ENCODE results near the gene RBCK1.
A peak's percentile ranks its signal among the peaks of the same experiment; 100 is the strongest.
"Not testable (repeated sequence)": the region's sequence is repeated elsewhere in the genome, so short reads cannot be mapped to it uniquely, and the experiment has no call there.

RBCK1 gene

DNA sequence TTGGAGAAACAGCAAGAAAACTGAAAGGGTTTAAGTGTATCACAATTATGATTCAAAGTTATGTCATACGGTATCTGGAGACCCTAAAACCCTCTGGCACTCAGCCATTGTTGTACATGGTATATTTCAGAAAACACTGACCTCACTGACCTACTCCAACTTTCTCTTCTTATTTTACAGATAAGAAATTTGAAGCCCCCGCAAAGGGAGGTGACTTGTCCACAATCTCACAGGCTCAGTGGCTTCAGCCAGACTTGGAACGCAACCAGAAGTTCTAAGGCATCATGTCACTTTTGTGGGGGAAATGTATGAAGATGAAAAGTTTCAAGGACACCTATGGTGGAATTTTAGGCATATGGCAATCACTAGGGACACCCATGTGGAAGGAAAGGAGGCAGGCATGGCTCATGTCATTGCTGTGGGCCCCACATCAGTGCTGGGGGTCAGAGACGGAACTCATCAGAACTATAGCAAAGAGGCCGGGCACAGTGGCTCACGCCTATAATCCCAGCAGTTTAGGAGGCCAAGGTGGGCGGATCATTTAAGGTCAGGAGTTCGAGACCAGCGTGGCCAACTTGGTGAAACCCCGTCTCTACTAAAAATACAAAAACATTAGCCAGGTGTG is 32.7 kb upstream of the RBCK1 start:
- no peak for DNase-seq (ENCODE audit: low read depth in 1 of 2, low spot score in 1 of 2)

DNA sequence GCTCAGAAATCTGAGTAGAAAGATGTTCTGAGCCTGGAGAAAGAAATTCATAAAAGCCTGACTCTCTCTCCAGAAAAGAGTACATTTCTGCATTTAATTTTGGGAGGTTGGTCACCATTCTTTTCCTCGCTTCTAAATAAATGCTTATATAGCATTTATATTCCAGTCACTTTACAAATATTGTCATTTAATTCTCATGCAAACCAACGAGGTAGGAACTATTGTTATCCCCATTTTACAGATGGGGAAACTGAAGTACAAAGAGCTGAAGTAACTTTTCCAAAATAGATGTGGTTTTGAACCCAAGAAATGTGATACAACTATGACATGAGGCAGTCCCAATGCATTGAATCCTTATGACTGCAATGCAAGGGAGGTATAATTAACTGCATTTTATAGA is 32.0 kb upstream of the RBCK1 start:
- no peak for DNase-seq (ENCODE audit: low read depth in 1 of 2, low spot score in 1 of 2)

- DNase-seq (ENCODE audit: low read depth in 1 of 2, low spot score in 1 of 2): no peak
These were observed 31.3 kb upstream of the RBCK1 start for GRCh38 chr20:376750-377149.

GRCh38 chr20:377578-377977 is 30.5 kb upstream of the RBCK1 start:
- not testable (repeated sequence) for DNase-seq (ENCODE audit: low read depth in 1 of 2, low spot score in 1 of 2)

DNA sequence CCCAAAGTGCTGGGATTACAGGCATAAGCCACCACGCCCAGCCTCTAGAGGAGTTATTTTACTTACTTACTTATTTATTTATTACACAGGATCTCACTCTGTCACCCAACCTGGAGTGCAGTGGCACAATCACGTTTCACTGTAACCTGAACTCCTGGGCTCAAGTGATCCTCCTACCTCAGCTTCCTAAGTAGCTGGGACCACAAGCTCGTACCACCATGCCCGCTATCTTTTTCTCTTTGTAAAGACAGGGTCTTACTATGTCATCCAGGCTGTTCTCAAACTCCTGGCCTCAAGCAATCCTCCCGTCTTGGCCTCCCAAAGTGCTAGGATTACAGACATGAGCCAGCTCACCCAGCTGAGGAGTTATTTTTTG is 29.1 kb upstream of the RBCK1 start:
- no peak for DNase-seq (ENCODE audit: low read depth in 1 of 2, low spot score in 1 of 2)

DNA sequence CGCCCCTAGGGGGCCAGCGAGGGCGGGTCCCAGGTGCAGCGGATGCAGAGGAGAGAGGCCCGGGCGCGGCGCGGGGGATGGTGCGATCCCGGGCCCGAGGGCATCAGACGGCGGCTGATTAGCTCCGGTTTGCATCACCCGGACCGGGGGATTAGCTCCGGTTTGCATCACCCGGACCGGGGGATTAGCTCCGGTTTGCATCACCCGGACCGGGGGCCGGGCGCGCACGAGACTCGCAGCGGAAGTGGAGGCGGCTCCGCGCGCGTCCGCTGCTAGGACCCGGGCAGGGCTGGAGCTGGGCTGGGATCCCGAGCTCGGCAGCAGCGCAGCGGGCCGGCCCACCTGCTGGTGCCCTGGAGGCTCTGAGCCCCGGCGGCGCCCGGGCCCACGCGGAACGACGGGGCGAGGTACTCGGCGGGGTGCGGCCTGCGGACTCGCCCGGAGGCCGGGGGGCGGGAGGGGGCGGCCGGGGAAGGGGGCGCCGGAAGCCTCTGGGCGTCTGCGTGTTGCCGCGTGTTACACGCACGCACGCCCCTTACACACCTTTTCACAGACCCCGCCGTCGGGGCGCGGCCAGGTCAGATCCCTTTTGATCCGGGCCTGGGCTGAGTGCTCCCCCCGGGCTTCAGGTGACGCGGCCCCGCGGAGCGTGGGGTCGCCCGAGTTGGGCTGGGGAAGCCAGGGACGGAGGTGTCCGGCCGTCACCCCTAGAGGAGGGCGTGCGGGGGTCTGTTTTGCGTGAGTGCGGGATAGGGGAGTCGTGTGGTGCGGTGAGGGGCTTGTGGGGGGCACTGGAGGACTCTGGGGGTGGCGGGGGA is 27.1 kb upstream of the RBCK1 start:
- DNase-seq (ENCODE audit: low read depth in 1 of 2, low spot score in 1 of 2): peak; percentile 52 to 66

GRCh38 chr20:381581-382290 is 26.4 kb upstream of the RBCK1 start:
- peak; percentile 36 to 47 for DNase-seq (ENCODE audit: low read depth in 1 of 2, low spot score in 1 of 2)

- no peak for DNase-seq (ENCODE audit: low read depth in 1 of 2, low spot score in 1 of 2)
These were observed 25.6 kb upstream of the RBCK1 start for GRCh38 chr20:382291-383115.

GRCh38 chr20:383889-384288 is 24.2 kb upstream of the RBCK1 start:
- DNase-seq (ENCODE audit: low read depth in 1 of 2, low spot score in 1 of 2): no peak

- DNase-seq (ENCODE audit: low read depth in 1 of 2, low spot score in 1 of 2): no peak
These were observed 23.4 kb upstream of the RBCK1 start for GRCh38 chr20:384723-385122.

DNA sequence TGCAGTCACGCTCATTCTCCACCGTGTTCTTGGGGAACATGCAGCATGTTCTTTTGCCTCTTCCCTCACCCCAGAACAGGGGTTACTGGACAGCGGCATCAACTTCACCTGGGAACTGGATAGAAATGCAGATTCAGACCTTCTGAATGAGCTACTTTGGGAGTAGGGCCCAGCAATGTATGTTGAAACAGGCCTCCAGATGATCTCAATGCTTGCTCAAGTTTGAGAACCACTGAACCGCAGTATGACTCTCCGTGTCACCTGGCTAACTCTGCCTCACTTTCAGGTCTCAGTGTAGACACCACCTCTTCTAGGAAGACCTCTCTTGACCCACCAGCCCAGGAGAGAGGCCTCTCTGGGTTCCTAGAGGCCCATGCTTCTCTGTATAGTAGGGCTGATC is 22.7 kb upstream of the RBCK1 start:
- no peak for DNase-seq (ENCODE audit: low read depth in 1 of 2, low spot score in 1 of 2)

DNA sequence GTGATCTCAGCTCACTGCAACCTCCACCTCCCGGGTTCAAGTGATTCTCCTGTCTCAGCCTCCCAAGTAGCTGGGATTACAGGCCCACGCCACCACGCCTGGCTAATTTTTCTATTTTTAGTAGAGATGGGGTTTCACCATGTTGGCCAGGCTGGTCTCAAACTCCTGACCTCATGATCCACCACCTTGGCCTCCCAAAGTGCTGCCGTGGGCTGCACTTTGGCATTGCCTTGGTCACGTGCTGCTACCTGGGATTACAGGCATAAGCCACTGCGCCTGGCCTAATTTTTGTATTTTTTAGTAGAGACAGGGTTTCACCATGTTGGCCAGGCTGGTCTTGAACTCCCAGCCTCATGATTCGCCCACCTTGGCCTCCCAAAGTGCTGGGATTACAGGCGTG is 21.5 kb upstream of the RBCK1 start:
- DNase-seq (ENCODE audit: low read depth in 1 of 2, low spot score in 1 of 2): not testable (repeated sequence)

- no peak for DNase-seq (ENCODE audit: low read depth in 1 of 2, low spot score in 1 of 2)
These were observed 20.6 kb upstream of the RBCK1 start for GRCh38 chr20:387520-387919.

DNA sequence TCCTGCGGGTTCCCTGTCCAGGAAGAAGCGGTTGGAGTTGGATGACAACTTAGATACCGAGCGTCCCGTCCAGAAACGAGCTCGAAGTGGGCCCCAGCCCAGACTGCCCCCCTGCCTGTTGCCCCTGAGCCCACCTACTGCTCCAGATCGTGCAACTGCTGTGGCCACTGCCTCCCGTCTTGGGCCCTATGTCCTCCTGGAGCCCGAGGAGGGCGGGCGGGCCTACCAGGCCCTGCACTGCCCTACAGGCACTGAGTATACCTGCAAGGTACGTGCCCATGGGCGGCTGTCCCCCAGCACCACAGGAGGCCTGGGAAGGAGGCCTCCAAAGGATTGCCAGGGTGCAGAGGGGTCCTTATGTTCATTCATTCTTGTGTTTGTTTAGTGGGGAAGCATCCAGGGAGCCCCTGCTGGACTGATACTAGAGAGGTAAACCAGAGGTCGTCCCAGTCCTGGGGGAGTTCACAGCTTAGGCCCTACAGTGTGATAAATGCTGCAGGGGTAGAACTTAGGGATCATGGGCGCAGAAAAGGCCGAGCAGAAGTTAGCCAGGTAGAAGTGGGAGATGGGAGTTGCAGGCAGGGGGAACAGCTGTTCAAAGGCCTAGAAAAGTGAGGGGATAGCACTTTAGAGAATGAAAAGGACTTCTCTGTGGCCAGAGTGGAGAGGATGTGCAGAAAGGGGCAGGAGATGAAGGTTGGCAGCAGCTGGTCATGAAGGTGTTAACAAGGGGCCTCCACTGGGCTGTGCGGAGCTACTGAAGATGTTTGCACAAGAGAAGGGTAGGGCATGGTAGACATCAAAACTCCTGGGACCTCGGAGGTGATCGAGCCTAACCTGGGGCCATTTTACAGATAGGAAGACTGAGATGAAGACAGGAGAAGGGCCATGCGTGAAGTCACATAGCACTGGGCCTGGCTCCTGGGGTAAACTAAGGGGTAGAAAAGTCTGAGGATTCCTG is 19.8 kb upstream of the RBCK1 start:
- DNase-seq (ENCODE audit: low read depth in 1 of 2, low spot score in 1 of 2): no peak

- no peak for DNase-seq (ENCODE audit: low read depth in 1 of 2, low spot score in 1 of 2)
These were observed 18.9 kb upstream of the RBCK1 start for GRCh38 chr20:389220-389619.

DNA sequence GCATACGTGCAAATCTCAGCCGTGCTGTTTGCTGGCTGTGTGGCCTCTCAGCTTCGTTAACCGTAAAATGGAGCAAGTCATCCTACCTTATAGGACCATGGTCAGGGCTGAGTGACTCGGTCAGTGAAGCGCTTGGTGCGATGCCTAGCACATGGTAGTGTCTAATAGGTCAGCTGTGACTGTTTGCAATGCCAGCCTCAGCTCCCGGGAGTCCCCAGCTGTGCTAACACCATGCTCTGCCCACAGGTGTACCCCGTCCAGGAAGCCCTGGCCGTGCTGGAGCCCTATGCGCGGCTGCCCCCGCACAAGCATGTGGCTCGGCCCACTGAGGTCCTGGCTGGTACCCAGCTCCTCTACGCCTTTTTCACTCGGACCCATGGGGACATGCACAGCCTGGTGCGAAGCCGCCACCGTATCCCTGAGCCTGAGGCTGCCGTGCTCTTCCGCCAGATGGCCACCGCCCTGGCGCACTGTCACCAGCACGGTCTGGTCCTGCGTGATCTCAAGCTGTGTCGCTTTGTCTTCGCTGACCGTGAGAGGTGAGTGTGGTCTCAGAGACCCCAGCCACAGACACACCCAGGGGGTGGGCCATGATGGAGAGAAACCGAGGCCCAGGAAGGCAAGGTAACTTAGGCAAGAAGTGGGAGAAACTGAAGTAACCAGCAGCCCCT is 16.9 kb upstream of the RBCK1 start:
- DNase-seq (ENCODE audit: low read depth in 1 of 2, low spot score in 1 of 2): no peak

GRCh38 chr20:393296-393695 is 14.8 kb upstream of the RBCK1 start:
- not testable (repeated sequence) for DNase-seq (ENCODE audit: low read depth in 1 of 2, low spot score in 1 of 2)

DNA sequence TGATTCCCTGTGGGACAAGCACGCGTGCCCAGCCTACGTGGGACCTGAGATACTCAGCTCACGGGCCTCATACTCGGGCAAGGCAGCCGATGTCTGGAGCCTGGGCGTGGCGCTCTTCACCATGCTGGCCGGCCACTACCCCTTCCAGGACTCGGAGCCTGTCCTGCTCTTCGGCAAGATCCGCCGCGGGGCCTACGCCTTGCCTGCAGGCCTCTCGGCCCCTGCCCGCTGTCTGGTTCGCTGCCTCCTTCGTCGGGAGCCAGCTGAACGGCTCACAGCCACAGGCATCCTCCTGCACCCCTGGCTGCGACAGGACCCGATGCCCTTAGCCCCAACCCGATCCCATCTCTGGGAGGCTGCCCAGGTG is 11.9 kb upstream of the RBCK1 start:
- DNase-seq (ENCODE audit: low read depth in 1 of 2, low spot score in 1 of 2): no peak

DNA sequence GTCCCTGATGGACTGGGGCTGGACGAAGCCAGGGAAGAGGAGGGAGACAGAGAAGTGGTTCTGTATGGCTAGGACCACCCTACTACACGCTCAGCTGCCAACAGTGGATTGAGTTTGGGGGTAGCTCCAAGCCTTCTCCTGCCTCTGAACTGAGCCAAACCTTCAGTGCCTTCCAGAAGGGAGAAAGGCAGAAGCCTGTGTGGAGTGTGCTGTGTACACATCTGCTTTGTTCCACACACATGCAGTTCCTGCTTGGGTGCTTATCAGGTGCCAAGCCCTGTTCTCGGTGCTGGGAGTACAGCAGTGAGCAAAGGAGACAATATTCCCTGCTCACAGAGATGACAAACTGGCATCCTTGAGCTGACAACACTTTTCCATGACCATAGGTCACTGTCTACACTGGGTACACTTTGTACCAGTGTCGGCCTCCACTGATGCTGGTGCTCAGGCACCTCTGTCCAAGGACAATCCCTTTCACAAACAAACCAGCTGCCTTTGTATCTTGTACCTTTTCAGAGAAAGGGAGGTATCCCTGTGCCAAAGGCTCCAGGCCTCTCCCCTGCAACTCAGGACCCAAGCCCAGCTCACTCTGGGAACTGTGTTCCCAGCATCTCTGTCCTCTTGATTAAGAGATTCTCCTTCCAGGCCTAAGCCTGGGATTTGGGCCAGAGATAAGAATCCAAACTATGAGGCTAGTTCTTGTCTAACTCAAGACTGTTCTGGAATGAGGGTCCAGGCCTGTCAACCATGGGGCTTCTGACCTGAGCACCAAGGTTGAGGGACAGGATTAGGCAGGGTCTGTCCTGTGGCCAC is 11.3 kb upstream of the RBCK1 start:
- DNase-seq (ENCODE audit: low read depth in 1 of 2, low spot score in 1 of 2): no peak

All from activated CD4-positive, alpha-beta T cell treated with anti-CD3 and anti-CD28 coated beads, Interleukin-2, amount 50 U/mL, for 24 hours (primary cell).